Fibroblast of pulmonary artery (primary cell): ENCODE measurements around the gene NUFIP2.
A peak's percentile ranks its signal among the peaks of the same experiment; 100 is the strongest.

Experiments used
- DNase-seq: peaks from one replicate; pipeline ENCODE4 v3.0.0-alpha.2; 2010; ENCODE audit warnings: low read depth
- H3K4me3 ChIP-seq: replicated peaks from 2 replicates; pipeline ENCODE4 v1.5.1; 2011; ENCODE audit warnings: low read depth, mild to moderate bottlenecking, control low read depth, low read length, moderate library complexity
- TF ChIP-seq, protein P1 (sequence below): IDR thresholded peaks from 2 replicates; pipeline ENCODE4 v1.5.1; 2011; ENCODE audit warnings: mild to moderate bottlenecking, control low read depth, low read length, inconsistent platforms; ENCODE audit errors: missing control alignments

The NUFIP2 gene

DNA sequence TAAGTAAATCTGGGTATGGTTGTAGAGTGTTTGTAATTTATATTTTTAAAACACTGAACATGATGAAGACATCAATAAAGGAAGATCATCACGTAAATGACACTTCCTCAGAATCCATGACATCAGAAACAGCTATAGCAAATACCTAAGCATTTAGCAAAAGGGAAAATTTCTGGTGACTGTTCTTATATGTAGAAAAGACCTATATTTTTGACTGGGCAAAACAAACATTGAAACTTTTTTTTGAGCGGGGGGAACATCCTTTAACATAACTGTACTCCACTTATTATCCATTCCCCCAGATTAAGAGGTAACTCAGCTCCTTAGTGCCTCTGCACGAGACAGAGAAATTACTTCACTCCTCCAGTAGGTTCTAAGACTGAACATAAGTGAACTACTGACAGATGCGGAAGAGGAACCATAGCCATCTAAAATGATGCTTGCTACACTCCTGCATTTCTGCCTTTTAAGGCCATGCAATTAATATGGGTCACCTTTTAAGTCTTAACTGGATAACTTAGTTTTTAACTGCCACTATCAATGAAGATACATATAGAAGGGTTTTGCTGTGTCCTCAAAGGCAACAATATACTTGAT, 37.9 kb downstream of the NUFIP2 start:
- DNase-seq, result no peak
- no peak overlapping the region for H3K4me3 ChIP-seq
- TF ChIP-seq, protein P1, sequence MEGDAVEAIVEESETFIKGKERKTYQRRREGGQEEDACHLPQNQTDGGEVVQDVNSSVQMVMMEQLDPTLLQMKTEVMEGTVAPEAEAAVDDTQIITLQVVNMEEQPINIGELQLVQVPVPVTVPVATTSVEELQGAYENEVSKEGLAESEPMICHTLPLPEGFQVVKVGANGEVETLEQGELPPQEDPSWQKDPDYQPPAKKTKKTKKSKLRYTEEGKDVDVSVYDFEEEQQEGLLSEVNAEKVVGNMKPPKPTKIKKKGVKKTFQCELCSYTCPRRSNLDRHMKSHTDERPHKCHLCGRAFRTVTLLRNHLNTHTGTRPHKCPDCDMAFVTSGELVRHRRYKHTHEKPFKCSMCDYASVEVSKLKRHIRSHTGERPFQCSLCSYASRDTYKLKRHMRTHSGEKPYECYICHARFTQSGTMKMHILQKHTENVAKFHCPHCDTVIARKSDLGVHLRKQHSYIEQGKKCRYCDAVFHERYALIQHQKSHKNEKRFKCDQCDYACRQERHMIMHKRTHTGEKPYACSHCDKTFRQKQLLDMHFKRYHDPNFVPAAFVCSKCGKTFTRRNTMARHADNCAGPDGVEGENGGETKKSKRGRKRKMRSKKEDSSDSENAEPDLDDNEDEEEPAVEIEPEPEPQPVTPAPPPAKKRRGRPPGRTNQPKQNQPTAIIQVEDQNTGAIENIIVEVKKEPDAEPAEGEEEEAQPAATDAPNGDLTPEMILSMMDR, result no peak

DNA sequence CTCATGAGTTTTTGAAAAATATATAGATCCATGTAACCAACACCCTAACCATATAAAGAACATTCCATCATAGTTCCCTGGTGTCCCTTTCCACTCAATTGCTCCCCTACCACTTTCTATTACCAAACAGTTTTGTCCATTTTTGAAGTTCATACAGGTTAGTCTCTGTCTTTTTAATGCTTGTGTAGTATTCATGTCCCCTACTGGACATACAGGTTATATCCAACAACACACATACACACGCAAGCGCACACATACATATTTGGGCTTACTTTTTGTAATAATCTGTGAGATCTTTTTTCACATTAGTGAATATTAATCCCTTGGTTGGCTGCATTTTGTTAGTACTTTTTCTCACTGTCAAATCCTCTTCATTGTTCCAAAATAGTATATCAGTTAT, 40.9 kb downstream of the NUFIP2 start:
- no peak for DNase-seq
- TF ChIP-seq, protein P1, result no peak
- no peak overlapping the region for H3K4me3 ChIP-seq

DNA sequence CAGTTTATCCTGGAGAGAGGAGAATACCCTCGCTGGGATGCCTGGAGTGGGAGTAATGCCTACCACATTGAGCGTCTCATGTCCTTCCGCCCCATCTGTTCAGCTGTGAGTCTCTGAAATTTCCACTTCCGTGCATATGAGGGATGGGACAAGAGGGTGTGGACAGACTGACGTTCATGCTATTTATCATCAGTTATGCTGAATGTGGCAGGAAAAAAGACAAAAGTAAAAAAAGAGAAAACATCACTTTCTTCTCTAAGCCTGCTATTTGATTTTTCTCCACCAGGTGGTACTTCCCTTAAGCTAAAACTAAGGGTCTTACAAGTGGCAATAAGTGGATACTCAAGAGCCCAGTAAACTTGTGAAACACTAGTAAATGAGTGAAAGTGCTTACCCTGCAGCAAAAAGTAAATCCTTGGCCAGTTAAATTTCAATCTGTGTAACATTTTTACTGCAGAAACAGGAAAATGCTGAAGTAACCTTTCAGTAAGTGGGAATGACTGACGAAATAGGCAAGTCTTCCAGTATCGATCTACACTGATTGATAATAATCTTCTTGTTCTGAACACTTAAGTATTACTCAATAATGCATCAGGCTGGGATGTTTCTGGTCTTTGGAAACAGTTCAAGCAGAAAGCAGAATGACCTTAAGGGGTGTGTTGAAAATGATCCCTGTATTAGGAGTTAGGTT, 41.7 kb downstream of the NUFIP2 start:
- TF ChIP-seq, protein P1, result peak; percentile 62
- H3K4me3 ChIP-seq, result no peak overlapping the region
- peak; percentile 63 for DNase-seq

DNA sequence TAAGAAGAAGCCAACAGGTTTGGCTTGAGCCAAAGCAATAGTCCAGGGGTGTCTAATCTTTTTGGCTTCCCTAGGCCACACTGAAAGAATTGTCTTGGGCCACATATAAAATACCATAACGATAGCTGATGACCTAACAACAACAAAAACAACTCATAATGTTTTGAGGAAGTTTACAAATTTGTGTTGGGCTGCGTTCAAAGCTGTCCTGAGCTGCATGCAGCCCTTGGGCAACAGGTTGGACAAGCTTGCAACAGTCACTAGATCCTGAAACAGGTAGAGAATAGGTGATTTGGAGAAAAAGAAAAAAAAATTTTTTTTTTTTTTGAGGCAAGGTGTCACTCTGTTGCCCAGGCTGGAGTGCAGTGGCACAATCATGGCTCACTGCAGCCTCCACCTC, 42.8 kb downstream of the NUFIP2 start:
- TF ChIP-seq, protein P1, result no peak
- no peak overlapping the region for H3K4me3 ChIP-seq
- no peak for DNase-seq

DNA sequence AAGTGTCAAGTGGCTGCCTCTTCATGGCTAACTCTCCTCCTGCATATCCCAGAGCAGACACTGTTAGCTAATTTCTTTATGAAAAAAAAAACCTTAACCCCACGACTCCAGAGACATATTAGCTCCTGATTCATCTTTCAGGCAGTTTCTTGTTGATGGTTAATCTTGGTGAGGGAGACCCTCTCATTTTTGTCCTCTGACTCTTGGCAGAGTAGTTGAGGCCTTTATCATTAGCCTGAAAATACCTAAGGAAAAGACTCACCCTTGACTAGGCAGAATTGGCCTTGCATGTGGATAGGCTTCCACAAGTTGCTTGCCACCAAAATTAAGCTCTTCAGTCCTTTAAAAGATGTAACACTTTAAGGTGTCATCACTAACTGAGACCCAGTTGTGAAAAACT, 43.3 kb downstream of the NUFIP2 start:
- DNase-seq, result peak; percentile 36
- no peak overlapping the region for H3K4me3 ChIP-seq
- TF ChIP-seq, protein P1, result no peak

DNA sequence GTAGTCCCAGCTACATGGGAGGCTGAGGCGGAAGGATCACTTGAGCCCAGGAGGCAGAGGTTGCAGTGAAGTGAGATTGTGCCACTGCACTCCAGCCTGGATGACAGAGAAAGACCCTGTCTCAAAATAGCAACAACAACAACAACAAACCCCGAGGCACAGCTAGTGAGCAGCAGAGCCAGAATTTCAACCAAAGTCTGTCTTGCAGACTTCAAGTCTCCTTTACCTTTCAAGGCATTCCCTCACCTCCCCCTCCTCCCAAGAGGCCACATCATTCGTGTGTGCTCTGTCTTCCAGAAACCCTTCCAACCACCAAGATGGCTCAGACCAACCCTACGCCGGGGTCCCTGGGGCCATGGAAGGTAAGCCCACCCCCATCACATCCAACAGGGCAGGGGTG, 45.1 kb downstream of the NUFIP2 start:
- TF ChIP-seq, protein P1, result no peak
- no peak overlapping the region for H3K4me3 ChIP-seq
- DNase-seq, result no peak

DNA sequence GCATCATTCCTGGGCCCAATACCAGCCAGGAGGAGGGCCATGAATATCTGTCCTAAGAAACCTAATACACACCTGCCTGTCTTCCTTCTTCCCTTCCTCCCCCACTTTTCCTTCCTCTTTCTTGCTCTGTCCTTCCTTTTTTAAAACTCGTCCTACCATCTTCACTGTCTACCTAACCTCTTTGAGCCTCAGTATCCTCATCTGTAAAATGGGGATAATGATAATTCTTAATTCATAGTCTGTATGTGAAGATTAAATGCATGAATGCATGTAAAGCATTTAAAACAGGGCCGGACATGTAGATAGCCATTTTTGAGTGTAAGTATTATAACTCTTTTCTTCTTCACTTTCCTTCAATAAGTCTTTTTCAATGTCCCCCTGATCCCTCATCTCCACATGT, 46.7 kb downstream of the NUFIP2 start:
- no peak overlapping the region for H3K4me3 ChIP-seq
- DNase-seq, result no peak
- TF ChIP-seq, protein P1, result no peak
